CD4-positive, alpha-beta T cell treated with Interleukin-4 for 1 hour (primary cell): ENCODE measurements around the gene KLHDC8A.
"Not testable (repeated sequence)": the region's sequence is repeated elsewhere in the genome, so short reads cannot be mapped to it uniquely, and the experiment has no call there.

Experiments
- DNase-seq, 2 donors: peaks; one replicate each; pipeline ENCODE4 v3.0.0-alpha.2; 2020 to 2022

KLHDC8A gene

DNA sequence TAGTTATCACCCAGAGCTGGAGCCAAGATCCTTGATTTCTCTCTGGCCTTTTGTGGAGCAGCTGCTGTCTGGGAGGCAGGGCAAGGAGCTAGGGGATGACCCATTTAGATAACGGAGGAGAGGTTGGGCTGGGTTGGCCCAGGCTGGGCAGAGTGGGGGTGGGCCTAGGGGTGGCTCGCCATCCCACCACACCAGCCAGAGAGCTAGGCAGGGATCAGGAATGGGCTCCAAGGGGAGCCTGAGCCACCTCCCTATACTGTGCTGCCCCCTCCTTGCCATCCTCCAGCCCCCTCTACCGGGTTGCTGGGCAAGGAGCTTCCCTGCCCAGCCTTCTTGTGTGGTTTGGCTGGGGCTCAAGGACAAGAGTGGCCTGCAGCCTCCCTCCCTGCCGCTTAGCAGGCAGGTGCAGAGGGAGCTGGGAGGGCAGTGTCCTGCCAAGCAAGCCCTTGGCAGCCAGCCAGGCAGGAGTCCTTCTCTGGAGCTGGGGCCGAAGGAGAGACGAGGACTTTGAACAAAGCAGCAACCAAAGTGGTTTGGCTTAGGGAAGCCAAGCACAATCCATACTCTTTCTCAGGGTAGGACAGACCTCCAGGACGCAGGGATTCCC lies 39.3 kb downstream of the KLHDC8A start:
- DNase-seq: no peak

DNA sequence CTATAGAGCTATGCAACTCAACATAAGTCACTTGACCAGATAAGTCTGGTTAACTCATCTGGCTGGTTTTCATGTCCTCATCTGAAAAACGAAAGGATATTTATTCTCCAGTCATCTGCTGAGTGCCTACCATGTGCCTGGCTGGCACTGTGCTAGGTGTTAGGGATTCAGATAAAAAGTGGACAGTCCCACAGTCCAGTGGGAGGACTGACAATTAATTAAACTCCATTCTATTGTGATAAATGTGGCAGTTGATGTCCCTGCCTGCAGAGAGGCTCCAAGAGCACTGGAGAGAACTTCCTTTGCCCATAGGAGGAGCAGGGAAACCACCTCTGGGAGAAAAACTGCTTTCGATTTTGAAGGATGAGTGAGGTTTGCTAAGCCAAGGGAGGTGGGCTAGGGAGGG lies 40.6 kb downstream of the KLHDC8A start:
- peak in 1 of 2 donors; percentile 24 for DNase-seq

DNA sequence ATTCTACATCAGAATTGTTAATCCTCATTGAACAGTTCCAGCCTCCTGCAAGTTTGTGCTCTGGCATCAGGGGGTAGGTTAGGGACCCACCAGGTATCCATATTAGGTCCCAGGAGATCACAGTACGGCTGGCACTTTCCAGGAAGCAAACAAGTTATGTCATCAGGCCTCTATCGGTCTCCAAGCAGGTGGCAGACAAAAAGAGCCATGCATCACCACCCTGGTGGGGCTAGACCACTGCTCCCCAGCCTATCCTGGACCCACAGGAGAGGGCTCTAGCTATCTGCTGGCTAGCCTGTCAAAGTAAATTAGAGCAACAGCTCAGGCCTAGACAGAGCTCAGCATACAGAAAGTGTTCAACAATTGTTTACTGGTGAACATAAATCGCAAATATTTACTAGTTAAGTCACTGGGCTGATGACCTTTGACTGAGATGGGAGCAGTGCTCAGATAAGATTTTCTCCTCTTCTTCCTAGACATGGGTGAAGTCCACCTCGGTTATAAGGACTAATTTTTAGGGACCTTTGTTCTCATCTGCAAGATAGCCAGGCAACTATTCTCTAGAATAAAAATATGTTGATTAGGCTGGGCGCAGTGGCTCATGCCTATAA lies 41.6 kb downstream of the KLHDC8A start:
- DNase-seq: peak in 1 of 2 donors; percentile 29

DNA sequence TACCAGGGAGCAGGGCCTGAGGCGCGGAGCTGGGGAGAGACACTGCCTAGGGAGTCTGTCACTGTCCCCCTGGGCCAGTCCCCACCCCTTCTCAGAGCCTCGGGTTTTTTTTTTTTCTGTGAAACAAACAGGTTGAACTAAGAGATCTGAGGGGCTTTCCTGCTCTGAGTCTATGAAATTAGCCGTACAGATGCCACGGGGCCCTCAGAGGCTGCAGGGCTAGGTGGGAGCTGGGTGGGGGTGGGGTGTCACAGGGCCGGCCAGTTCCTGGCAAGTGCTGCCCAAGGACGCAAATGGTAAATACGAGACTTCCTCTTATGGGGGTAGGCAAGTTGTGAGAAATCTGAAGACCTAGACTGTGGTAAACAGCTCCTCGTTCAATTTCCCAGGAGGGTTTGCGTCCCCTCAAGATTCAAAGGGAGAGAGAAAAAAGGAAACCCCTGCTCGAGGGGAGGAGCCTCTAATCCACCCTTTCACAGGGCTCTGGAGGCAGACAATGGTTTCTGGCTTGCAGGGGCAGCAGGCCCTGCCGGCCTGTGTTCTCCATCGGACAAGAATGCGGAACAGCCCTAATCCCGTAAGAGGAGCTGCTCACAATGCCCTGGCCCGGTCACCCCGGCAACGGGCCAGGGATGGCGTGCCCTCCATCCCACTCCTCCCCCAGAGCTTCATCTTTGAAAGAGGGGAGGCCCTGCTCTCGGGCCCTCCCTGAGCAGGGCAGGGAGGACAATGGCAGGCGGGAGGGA lies 43.0 kb downstream of the KLHDC8A start:
- DNase-seq: peak; percentile 47 to 72

DNA sequence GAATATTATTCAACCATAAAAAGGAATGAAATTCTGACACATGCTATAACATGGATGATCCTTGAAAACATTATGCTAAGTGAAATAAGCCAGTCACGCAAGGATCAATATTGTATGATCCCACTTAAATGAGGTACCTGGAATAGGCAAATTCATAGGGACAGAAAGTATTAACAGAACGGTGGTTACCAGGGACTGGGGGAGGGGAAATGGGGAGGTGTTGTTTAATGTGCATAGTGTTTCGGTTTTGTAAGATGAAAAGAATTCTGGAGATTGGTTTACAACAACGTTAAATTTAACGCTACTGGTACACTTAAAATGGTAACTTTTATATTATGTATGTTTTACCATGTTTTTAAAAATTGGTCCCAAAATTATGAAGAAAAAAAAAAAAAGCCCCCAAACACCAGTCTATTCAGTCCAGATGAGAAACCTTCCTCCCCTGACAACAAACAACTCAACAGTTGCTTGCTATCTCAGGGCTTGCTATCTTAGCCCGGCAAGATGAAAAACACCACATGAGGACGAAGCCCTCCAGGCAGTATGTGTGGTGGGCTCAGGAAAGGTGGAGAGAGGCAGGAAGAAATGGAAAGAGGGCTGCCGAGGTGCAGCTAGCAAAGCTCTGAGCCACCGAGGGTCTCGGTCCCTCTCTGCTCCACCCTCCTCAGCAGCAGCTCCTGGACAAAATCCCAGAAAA lies 43.7 kb downstream of the KLHDC8A start:
- no peak for DNase-seq

DNA sequence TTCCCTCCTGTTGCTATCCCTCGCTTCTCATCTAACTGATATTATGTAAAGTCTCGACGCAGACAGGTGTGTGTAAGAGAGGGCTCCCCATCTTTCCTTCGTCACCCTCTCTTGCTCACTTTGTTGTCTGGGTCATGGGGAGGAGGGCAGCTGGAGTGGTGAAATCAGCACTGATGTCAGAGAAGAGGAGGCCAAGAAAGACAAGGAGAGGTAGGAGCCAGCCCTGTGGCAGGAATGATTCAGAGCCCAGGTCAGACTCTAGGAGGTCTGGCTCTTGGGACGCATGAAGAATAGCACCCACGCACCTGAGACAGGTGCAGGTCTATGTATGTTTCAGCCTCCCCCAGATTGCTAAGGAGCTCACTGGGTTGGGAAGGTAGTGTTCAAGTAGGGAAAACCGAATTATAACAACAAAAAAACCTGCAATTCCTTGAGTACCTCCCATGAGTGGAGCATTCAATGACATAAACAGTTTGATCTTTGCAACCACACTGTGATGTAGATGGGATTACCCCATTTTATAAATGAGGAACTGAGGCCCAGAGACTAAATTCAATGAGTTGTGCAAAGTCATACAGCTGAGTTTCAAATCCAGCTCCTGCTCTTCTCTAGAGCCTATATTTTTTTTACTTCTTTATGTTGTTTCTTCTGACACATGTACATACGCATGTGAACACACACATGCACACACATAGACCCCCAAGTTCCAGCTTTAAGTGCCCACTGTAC lies 45.6 kb downstream of the KLHDC8A start:
- no peak for DNase-seq

DNA sequence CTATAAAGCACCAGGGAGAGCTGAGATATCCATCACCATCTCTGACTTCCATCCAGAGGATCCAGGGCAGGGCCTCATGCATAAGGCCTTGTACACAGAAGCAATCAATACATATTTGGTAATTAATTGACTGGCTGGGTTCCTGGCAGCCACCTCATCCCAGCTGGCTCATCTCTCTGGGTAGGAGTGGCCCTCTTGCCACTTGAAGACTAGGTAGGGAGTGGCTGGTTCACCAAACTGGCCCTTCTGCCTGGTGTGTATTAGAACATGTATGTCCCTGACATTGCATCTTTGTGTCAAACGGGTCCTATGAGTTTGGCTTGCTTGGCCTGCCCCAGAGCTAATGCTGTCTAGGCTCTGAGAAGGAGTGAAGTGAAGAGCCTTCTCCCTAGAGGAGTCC lies 47.0 kb downstream of the KLHDC8A start:
- no peak for DNase-seq

DNA sequence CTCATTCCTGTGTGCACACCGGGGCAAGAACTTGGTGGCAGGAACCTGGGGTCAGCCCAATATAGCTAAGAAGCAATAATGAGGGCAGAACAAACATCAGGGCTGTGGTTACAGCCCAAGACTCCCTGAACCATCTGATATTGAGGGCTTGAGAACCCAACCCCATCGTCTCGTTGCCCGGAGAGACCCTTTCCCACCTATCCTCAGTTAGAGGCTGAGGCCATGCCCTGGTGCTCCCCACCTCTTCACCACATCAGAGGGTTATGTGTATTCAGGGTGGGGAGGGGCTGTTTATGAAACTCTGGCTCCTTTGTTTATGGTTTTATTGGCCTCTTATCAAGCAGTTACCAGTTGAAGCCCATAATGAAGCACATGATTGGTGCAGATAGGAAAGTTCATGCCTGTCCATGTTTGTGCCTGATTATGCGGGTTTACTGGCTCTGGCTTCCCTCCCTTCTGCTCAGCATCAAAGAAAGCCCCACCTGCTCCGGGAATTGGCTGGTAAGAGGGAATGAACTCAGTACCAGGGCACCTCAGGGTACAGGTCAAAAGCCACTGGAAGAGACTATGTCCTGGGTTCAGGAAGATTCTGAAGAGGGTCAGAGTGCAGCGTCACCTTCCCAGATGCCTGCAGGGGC lies 49.7 kb downstream of the KLHDC8A start:
- DNase-seq: no peak

DNA sequence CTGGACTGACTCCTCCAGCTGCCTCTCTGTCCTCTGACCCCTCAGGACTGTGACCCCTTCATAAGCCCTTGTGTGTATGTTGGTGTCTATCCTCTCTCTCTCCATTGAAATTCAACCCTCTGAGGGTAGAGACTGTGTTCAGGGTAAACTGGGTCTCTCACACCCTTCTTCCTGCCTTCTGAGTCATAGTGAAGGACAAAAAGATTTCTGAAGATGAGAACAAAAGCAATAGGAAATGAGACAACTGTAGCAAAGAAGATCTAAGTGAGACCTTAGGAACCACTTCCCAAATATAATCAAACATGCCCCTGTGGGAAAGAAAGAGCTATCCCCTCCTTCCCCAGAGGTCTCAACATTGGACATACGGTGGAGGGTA lies 52.0 kb downstream of the KLHDC8A start:
- DNase-seq: no peak

DNA sequence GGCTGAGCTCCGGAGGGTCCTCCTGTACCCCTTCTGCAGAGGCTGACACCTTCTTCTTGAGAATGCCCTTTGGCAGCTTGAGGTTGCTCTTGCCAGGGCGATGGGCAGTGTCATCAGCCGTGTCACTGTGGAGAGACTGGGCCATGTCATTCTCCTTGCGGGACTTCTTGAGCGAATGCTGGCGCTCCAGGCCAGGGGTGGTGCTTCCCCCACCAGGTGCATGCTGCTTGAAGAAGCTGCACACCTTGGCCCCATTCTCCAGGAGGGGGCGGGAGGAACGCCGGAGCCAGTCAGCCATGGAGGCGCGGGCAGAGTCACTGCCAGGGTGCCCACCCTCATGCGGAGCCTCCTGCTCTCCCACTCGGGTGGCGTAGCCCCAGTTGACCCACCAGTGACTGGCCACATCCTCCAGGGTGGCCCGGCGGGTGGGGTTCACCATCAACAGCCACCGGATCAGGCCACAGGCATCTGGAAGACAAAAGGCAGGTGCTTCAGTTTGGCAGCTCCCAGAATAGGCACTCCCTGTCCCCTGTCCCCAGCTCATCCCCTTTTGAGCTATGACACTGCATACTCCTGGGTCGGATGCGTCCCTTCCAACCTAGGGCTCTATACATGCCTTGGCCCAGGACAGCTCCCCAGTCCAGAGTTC lies 52.6 kb downstream of the KLHDC8A start:
- DNase-seq: no peak

DNA sequence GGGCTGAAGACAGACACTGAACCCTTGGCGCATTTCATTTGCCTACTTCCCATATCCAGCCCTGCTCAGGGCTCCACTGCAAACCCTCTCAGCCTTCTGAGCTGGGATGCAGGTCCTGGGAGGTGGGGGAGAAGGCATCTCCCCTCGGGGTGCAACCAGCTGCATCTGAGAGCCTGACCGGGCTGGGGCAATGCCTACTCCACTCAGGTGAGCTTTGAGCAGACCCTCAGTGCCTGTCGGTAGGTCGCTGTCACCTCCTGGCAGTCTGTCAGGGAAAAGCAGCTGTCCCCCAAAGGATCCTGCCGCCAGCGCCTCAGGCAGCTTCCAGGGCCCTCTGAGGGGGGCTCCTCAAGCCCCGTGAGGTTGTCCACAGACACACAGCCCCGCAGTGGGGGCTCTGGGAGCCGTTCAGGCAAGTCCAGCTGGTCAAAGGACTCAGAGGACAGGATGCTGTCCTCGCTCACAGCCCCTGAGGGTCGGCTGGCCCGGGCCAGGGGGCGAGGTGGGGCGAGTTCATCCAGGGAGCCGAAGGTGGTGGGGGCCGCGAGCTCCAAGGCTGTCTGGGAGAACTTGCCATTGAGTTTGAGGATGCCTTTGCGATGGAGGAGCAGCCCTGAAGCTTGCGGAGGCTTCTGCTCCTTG lies 53.4 kb downstream of the KLHDC8A start:
- no peak for DNase-seq

DNA sequence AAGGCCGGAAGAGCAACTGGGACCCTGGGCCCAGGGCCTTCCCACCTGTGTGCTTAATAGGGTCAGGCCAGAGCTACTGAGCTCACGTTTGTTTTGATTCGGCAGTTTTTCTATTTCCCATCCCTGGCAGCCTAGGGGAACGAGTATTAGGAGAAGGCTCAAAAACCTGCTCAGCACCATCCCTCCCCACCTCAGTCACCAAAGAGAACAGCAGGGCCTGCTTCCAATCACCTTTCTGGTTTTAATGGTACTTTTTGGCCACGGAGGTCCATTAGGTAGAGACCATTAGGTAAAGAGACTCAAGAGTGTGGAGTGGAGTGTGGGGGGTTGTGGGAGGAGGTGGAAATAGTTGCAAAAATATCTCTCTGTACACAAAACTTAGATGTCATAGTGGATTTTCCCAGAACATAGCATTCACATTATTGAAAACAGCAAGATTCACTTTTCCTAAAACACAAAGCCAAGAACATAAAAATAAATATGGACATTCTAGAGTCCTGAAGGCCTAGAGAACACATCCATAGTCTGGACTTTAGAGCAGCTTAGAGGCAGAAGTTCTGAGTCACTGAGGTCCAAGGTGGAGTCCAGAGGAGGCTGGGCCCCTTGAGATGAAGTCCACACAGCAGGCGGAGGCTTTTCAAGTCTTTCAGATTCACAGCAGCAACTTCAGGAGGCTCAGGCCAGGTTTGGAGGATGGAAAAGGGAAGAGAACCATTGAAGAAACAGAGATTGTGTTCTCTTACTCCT lies 54.7 kb downstream of the KLHDC8A start:
- no peak for DNase-seq

DNA sequence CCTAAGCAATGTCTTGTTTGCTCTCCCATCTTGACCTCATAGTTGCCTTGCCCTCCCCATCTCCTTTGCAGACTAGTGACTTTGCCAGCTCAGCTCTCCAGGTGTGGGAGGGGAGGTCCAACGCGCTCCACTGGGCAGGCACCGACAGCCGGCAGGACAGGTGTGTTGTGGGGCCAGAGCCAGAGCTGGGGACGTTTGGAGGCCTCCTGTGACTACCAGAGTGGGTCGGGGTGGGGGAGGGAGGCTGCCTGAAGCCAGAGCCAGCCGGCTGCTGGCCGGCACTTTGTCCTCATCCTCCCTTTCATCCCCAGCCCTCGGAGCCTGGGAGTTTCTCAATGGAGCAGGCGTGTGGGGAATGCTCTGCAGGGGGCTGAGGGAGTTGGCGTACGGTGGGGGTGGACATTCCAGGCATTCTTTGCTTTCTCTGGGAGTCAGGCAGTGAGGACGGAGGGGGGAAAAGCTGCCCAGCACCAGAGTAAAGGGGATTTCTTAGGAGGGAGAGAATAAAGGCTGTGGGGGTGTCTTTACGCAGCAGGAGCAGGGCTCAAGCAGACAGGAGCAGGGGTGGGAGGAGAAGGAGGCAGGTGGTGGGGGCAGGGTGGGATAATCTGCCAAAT lies 55.4 kb downstream of the KLHDC8A start:
- no peak for DNase-seq

DNA sequence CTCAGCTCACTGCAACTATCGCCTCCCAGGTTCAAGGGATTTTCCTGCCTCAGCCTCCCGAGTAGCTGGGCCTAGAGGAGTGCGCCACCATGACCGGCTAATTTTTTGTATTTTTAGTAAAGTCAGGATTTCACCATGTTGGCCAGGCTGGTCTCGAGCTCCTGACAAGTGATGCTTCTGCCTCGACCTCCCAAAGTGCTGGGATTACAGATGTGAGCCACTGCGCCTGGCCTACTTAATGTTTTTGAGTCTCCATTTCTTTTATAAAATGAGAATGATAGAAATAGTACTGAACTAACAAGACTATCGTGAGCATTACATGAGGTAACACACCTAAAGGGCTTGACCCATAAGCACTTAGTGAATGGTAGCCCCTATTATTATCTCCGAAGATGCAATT lies 56.6 kb downstream of the KLHDC8A start:
- no peak for DNase-seq

DNA sequence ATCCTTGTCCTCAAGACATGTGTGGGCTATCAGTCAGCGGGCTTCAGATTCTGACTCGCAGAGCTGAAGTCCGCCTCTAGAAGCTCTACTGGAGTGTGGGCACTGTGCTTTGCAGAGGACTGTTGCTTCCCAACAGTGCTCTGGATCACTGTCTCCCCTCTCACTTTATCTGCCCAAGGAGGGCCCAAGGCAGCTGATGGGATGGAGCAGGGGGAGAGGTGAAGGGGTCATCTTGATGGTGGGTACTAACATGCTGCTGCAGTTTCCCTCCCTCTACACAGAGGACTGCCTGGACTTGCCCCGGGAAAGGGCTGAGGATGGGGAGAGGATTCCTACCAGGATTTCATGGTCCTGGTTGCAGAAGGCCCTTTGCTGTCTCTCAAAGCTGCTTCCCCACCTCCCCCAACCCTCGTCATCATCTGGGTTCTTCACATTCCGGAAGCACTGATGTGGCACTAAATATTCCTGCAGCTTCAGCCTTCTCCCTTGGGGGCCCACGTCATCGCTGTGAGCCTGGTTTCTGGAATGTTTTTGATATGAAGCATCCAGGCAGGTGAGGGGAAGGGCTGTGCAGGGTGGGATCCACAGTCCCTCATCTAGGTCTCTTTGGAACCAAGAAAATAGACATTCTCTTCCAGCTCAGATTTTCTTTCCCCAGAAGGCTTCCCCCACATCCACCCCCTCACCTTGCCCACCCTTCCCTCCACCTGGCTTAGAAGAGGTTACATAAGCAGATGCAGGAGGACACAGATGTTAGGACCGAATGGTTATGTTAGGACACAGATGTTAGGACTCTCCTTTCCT lies 58.3 kb downstream of the KLHDC8A start:
- DNase-seq: no peak

DNA sequence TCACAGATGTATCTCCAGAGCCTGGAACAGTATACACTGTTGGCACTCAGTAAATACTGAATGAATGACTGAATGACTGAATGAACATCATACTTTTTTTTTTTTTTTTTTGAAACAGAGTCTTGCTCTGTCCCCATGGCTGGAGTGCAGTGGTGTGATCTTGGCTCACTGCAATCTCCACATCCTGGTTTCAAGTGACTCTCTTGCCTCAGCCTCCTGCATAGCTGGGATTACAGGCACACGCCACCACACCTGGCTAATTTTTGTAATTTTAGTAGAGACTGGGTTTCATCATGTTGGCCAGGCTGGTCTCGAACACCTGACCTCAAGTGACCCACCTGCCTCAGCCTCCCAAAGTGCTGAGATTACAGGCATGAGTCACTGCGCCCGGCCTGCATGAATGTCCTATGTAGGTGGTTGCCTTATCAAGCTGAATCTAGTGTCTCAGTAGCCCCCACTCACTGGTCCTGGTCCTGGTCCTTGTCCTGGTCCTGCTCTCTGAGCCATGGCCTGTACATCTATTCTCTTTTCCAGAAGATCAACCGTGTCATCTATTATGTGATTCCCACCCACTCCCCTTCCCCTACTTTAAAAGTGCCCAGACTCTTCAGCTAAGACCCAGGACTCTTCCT lies 59.1 kb downstream of the KLHDC8A start:
- not testable (repeated sequence) for DNase-seq

DNA sequence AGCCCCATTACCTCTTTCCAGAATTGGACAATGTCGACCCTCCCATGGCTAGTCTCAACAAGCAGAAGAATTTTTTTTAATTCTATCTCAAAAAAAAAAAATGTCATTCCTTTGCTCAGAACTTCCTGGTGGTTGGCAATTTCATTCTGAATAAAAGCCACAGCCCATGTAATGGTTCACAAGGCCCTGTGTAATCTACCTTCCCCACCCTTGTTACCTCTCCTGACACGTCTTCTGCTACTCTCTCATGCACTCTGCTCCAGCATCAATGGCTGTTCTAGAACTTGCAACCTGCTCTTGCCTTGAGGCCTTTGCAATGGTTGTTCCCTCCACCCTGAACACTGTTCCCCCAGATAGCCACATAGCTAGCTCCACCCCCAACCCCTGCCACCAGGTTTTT lies 60.6 kb downstream of the KLHDC8A start:
- DNase-seq: no peak

DNA sequence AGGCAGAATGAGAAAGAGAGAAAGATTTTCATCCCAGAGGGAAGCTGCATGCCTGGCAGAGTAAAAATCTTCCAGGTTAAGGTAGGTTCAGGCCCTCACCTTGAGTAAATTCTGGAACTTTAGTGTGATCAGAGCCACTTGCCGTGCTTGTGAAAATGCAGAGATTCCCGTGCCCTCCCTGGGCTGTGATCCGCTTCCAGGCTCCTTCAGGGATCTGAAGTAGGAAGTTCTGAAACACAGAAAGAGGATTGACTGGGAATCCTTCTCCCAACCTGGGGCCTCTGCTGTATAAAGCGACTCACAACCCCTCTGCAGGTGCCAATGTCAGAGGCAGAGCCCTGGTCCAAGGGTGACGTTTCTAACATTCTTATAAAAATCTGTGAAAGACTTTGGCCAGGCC lies 61.8 kb downstream of the KLHDC8A start:
- DNase-seq: no peak
